ENCODE data around the gene RLBP1.

RLBP1 gene

DNA sequence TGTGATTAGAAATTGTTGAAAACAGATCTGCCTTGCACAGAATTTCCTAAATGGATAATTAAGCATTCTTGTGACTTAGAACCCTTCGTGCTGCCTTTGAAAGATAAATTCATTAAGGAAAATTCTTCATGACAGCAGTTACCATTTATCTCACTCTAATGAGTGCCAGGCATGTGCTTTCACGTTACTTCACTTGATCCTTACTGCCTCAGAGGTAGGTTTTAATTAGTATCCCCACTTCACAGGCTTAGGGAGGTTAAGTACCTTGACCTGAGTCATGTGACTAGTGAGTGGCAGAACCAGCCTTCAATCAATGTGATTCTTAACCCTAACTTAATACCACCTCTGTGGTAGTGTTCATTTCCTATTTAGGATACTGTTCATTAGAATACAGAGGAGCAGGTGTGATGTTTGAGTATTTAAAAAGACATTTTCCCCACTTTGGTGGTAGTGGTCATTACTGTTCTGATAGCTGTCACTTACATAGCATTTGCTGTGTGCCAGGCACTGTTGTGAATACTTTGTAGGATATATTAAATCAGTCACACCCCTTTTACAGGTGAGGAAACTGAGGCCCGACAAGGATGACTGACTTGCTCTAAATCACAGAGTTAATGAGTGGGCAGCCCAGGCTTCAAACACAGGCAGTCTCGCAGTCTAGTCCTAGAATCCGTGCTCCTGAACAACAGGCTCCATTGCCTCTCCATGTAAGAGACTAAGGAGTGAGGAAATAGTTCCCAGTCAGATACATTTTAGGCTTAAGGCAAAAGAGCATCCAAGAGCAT is 57.9 kb downstream of the RLBP1 start:
- peaks cover 24% of the 10 kb centered on the region; the same call in 1 of the 2 replicates for H3K4me1 ChIP-seq (ENCODE audit: control insufficient read depth, insufficient read depth, low read length)
- TF ChIP-seq FEZF1 (tag by site-specific recombination; IDR thresholded peaks at IDR 0.05) (peak; percentile 47), ZBTB1 (tag by site-specific recombination; IDR thresholded peaks at IDR 0.05) (no peak), WT1 (tag by site-specific recombination; IDR thresholded peaks at IDR 0.05) (peak; percentile 88), ZNF214 (tag by site-specific recombination; IDR thresholded peaks at IDR 0.05; ENCODE audit: borderline replicate concordance) (no peak), GLIS2 (tag by site-specific recombination; IDR thresholded peaks at IDR 0.05) (0 out of 2 replicates have a peak, but pooled peaks have one; percentile 12), ZNF571 (tag by site-specific recombination; IDR thresholded peaks at IDR 0.05) (no peak), SP2 (tag by site-specific recombination; IDR thresholded peaks at IDR 0.05) (peak; percentile 31; the same call in 1 of the 2 replicates), SP7 (tag by site-specific recombination; IDR thresholded peaks at IDR 0.05) (peak; percentile 91), IKZF3 (tag by site-specific recombination; IDR thresholded peaks at IDR 0.05) (0 out of 2 replicates have a peak, but pooled peaks have one; percentile 29), ZNF366 (tag by site-specific recombination; conservative IDR thresholded peaks at IDR 0.05) (0 out of 2 replicates have a peak, but pooled peaks have one; percentile 18), ZNF843 (tag by site-specific recombination; IDR thresholded peaks at IDR 0.05) (peak; percentile 56; the same call in 1 of the 2 replicates), OSR2 (tag by site-specific recombination; IDR thresholded peaks at IDR 0.05) (peak; percentile 91)
- TF ChIP-seq, protein P1, sequence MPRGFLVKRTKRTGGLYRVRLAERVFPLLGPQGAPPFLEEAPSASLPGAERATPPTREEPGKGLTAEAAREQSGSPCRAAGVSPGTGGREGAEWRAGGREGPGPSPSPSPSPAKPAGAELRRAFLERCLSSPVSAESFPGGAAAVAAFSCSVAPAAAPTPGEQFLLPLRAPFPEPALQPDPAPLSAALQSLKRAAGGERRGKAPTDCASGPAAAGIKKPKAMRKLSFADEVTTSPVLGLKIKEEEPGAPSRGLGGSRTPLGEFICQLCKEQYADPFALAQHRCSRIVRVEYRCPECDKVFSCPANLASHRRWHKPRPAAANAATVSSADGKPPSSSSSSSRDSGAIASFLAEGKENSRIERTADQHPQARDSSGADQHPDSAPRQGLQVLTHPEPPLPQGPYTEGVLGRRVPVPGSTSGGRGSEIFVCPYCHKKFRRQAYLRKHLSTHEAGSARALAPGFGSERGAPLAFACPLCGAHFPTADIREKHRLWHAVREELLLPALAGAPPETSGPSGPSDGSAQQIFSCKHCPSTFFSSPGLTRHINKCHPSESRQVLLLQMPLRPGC (tag by site-specific recombination; IDR thresholded peaks at IDR 0.05) = peak; percentile 54
- TF ChIP-seq, protein P2, sequence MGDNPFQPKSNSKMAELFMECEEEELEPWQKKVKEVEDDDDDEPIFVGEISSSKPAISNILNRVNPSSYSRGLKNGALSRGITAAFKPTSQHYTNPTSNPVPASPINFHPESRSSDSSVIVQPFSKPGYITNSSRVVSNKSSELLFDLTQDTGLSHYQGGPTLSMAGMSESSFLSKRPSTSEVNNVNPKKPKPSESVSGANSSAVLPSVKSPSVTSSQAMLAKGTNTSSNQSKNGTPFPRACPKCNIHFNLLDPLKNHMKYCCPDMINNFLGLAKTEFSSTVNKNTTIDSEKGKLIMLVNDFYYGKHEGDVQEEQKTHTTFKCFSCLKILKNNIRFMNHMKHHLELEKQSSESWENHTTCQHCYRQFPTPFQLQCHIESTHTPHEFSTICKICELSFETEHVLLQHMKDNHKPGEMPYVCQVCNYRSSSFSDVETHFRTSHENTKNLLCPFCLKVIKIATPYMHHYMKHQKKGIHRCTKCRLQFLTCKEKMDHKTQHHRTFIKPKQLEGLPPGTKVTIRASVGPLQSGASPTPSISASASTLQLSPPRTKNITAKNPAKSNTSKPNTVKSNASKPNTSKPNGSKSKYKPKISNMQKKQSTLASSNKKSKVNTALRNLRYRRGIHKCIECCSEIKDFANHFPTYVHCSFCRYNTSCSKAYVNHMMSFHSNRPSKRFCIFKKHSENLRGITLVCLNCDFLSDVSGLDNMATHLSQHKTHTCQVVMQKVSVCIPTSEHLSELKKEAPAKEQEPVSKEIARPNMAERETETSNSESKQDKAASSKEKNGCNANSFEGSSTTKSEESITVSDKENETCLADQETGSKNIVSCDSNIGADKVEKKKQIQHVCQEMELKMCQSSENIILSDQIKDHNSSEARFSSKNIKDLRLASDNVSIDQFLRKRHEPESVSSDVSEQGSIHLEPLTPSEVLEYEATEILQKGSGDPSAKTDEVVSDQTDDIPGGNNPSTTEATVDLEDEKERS (tag by site-specific recombination; IDR thresholded peaks at IDR 0.05) = no peak
- TF ChIP-seq, protein P3, sequence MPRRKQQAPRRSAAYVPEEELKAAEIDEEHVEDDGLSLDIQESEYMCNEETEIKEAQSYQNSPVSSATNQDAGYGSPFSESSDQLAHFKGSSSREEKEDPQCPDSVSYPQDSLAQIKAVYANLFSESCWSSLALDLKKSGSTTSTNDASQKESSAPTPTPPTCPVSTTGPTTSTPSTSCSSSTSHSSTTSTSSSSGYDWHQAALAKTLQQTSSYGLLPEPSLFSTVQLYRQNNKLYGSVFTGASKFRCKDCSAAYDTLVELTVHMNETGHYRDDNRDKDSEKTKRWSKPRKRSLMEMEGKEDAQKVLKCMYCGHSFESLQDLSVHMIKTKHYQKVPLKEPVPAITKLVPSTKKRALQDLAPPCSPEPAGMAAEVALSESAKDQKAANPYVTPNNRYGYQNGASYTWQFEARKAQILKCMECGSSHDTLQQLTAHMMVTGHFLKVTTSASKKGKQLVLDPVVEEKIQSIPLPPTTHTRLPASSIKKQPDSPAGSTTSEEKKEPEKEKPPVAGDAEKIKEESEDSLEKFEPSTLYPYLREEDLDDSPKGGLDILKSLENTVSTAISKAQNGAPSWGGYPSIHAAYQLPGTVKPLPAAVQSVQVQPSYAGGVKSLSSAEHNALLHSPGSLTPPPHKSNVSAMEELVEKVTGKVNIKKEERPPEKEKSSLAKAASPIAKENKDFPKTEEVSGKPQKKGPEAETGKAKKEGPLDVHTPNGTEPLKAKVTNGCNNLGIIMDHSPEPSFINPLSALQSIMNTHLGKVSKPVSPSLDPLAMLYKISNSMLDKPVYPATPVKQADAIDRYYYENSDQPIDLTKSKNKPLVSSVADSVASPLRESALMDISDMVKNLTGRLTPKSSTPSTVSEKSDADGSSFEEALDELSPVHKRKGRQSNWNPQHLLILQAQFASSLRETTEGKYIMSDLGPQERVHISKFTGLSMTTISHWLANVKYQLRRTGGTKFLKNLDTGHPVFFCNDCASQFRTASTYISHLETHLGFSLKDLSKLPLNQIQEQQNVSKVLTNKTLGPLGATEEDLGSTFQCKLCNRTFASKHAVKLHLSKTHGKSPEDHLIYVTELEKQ (tag by site-specific recombination; IDR thresholded peaks at IDR 0.05; ENCODE audit: borderline replicate concordance) = peak; percentile 53; the same call in 1 of the 2 replicates
- TF ChIP-seq, protein P4, sequence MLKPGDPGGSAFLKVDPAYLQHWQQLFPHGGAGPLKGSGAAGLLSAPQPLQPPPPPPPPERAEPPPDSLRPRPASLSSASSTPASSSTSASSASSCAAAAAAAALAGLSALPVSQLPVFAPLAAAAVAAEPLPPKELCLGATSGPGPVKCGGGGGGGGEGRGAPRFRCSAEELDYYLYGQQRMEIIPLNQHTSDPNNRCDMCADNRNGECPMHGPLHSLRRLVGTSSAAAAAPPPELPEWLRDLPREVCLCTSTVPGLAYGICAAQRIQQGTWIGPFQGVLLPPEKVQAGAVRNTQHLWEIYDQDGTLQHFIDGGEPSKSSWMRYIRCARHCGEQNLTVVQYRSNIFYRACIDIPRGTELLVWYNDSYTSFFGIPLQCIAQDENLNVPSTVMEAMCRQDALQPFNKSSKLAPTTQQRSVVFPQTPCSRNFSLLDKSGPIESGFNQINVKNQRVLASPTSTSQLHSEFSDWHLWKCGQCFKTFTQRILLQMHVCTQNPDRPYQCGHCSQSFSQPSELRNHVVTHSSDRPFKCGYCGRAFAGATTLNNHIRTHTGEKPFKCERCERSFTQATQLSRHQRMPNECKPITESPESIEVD (tag by site-specific recombination; IDR thresholded peaks at IDR 0.05) = peak; percentile 87
- TF ChIP-seq, protein P5, sequence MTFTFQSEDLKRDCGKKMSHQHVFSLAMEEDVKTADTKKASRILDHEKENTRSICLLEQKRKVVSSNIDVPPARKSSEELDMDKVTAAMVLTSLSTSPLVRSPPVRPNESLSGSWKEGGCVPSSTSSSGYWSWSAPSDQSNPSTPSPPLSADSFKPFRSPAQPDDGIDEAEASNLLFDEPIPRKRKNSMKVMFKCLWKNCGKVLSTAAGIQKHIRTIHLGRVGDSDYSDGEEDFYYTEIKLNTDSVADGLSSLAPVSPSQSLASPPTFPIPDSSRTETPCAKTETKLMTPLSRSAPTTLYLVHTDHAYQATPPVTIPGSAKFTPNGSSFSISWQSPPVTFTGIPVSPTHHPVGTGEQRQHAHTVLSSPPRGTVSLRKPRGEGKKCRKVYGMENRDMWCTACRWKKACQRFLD (tag by site-specific recombination; IDR thresholded peaks at IDR 0.05) = no peak
- H3K9me3 ChIP-seq (ENCODE audit: control insufficient read depth, insufficient read depth, low read depth, low read length) = no peaks in the 10 kb centered on the region
- CTCF ChIA-PET = interaction anchor here (0.6 to 1.8 kb wide), 4 partner anchors 8 to 77 kb away, joined by 3 to 10 read pairs (median 4); no protein-coding TSS in a partner anchor
- POLR2A ChIA-PET = no interaction called here
- no peak overlapping the region for H3K27ac ChIP-seq (ENCODE audit: extremely low read depth, low read depth, low read length)
- H3K36me3 ChIP-seq (ENCODE audit: control insufficient read depth in 2 of 2, insufficient read depth in 1 of 2, low read length in 2 of 2) = peaks cover 0 to 3% of the 10 kb centered on the region in 2 experiments; a peak in 2 of 3 replicates
- no peak overlapping the region for H3K4me3 ChIP-seq (ENCODE audit: low read depth, low read length)

Data from HEK293 (cell line).